ENCODE data around the gene ZMIZ1.
A peak's percentile ranks its signal among the peaks of the same experiment; 100 is the strongest.

The ZMIZ1 gene

DNA sequence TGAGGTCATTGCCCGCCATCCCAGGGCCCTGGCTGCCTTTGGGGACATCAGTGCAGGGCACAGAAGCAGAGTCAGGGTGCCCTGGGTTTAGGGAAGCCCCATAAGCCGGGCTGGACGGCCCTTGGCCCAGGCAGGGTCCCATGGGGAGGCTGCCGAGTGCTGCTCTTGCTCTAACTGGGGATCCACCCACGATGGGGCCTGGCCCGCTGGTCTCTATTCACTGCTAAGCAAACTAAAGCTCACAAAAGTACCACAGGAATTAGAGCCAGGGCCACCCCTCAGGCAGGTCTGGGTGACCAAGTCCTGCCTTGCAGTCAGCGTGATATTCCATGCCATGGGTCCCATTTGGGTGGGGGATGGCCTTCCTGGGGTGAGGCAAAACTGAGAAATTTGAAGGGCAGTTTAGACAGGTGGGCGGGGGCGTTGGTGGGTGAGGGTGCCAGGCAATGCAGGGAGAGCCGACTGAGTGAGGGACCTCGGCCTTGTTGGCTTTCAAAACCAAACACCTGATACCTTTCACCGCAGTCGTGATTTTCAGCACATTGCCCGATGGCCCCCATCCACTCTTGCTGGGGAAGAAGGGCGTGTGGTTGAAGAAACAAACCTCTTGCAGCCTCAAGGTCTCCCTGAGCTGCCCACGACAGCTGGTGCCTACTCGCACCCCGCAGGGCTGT lies 185.7 kb downstream of the ZMIZ1 start:
- DNase-seq: no peak

DNA sequence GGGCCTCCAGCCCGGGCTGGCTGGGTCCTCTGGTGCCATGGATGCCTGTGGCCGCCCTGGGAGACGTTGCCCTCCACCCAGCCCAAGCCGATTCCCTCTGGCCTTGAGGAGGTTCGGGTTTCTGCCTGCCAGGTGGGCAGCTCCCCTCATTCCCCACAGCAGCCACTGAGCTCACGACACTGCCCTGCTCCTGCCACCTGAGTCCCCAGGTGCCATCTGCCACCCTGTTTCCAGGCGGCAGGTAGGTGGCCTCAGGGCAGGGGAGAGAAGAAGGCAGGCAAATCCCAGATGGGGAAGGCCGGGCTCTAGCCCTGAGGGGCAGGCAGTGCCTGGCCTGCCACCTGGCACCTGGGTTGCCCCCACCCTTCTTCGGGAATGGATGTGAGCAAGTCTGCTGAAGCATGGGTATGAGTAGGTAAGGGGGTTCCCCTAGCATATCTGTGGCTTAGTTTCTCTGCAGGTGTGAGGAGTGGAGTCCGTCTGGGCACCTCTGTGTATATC lies 186.3 kb downstream of the ZMIZ1 start:
- DNase-seq: no peak

DNA sequence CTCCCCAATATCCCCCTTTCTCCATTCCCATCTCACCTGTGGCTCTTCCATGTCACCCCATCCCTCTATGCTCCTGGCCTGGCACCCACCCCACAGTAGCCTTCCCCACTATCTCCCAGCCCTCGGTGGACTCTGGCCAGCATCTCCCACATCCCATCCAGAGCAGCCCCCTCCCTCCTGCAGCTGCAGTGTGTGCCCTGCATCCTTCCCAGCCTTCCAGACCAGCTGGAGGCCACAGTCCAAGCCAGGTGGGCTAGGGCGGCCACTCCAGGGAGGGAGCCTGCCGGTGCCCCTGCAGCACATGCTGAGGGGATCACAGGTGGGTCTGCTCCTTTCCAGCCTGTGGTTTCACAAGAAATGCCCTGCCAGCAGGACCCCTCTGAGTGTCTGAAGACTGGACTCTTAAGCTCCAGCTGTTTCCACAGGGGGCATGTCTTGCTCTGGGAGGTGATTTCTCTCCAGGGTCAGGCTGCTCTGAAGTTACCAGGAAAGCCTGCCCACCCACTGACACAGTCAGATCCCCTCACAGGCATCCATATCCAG lies 187.6 kb downstream of the ZMIZ1 start:
- DNase-seq: no peak

DNA sequence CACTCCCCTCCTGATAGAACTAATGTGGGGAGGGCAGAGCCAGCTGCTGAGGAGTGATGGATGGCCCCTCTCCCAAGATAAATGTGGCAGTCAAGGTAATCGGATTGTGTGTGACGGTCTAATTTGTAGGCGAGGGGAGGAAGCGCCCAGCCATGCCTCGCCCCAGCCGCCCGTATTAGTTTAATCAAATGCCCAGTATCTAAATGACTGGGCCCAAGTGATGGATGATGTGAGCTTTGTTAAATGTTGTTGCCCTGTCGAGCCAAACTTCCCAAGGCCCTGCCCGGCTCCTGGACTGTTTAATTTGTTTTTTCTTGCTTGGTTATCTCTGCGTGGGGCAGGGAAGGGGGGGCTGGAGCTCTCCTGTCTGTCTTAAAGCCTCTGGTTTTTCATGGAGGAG lies 190.1 kb downstream of the ZMIZ1 start:
- DNase-seq: no peak

DNA sequence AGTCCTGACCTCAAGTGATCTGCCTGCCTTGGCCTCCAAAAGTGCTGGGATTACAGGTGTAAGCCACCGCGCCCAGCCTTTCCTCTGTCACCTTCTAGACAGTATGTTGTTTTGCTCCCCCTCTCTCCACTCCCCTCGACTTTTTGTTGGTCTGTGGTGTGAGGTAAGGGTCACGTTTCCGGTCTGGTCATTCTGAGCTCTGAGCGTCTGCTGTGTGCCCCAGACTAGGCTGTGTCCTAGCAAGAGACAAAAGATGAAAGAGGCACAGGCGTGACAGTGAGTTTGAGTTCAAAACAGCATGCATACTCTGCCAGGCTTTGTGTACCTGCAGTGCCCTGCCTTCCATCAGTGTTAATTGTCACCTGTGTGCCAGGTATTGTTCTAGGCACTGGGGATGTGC lies 191.1 kb downstream of the ZMIZ1 start:
- DNase-seq: no peak

DNA sequence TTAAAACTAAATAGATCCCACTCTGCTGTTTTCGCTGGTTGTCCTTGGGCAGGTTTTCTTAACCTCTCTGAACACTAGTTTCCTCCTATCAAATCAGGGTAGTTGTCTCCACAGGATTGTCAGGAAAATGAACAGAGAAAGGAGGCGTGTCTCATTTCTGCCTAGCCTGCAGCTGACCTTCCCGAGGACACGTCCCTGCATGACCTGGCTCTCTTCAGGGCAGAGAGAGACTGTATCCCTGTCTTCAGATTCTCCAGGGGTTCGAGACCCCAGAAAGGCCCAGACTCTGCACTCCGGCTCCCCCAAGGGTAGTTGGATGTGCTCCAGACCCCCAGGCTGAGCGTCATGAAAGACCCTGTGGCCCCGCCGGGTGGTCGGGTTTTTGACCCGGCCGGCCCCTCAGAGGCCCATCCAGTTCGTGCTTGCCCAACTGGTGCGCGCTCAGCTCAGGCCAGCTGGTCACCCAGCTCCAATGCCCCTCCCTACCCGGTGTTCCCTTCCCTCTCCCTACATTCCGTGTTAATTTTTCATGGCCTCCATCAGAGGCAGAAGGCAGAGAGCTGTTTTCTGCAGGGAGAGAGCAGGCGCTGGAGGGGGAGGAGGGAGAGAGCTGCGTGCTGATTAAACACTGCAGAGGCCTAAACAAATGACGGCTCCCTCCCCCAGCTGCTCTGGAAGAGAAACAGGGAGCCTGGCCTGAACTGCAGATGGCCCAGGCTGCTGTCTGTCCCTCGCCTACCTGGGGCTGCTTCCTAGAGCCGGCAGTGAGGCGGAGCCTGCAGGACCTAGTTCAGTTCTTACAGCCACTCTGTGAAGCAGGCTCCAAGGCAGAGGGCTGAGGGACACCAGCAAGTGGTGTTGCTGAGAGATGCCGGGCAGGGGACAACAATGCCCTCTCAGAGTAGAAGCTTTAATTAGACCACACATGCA lies 192.3 kb downstream of the ZMIZ1 start:
- DNase-seq: no peak

DNA sequence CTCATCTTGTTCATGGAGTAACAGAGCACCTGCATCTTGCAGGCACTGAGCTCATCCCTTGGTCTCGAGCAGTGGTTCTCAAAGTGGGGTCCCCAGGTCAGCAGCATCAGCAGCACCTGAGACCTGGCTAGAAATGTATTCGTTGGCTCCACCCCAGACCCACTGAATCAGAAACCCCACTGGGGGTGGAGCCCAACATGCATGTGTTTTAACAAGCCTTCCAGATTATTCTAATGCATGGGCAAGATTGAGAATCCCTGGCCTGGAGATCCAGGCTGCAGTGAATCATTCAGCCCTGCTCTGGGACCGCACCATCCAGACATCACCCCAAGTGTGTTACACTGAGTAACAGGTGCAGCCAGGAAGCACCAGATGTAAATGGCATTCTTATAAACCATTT lies 193.4 kb downstream of the ZMIZ1 start:
- no peak for DNase-seq

DNA sequence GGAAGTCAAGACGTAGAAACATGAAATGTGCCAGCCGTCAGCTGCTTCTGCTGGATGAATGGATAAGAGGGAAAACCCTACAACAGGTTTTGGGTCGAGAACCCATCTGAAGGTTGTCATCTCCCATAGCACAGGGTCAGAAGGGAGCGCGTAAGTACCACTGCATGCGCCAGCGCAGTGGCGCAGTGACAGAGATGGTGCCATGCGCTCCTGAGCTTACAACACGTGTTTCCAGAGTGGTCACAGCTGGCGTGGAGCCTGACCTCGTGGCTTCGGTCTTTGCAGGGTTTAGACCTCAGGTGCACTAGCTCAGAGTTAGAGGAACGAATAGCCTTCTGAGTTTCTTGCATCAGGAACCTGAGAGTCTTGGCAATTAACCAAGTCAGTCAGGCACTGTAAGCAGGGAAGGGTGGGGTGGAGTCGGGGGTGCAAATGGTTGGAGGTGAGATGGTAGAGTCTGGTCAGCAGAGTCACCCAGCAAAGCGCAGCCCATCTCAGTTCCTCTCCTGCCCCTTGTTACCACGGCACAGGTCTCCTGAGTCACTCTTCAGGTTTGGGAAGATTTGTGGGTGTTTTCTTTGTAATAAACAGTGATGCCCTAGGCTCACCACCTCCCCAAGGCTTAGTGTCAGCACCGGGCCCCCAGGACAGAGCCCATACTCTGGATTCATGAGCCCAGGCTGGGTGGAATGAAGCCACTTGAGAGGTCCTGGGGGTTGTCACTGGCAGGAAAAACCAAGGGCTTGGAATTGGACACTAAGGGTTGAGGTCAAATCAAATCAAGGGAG lies 194.4 kb downstream of the ZMIZ1 start:
- DNase-seq: no peak

DNA sequence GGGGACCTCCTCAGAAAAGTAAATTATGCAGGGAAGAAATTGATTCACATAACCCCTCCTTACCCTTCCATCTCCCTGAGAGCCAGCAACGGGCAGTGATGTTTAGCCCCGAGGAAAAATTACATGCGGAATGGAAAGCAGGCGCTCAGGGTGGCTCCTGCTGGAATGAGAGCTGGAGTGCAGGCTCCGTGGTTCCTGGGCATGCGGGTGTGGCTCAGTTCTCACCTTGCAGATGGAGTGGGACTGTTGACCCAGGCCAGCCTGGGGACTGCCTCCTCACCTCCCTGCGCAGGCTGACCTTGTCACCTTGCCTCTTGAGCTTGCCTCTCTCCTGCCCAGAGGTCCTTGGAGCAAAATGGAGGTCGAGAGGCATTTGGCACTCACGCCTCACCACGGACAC lies 195.2 kb downstream of the ZMIZ1 start:
- no peak for DNase-seq

DNA sequence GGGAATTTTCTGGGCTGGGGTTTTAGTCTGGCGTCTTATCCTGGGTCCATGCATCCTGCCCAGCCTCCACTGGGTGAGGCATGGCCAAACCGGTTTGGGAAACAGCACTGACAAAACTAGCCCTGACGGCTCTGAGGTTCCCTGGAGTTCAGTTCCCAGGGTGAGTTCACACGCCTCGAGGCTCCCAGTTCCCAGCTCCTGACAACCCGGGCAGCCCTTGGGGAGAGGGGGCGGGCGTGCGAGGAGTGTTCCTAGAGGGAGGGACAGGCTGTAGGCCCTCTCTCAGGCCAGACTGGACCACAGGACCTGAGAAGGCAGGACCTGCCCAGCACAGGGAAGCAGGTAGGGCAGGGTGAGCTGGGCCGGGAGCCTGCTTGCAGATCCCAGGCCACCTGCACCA lies 196.2 kb downstream of the ZMIZ1 start:
- no peak for DNase-seq

DNA sequence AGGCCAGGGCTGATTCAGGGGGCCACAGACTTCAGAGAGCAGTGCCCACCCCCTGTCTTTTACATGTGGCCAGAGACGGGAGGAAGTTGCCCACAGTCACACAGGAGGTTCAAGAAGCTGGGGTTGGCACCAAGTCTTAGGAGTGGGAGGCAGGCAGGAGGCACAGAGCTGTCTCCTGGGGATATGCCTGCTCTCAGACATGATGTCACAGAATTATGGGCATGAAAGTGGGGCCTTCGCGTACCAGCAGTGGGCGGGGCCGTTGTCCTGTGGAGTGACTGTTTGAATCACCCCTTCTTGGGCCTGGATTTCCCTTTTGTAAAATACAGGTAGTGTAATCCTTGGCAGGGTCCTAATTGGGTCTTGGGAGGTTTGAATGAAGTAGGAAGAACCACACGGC lies 197.3 kb downstream of the ZMIZ1 start:
- peak; percentile 40 for DNase-seq

DNA sequence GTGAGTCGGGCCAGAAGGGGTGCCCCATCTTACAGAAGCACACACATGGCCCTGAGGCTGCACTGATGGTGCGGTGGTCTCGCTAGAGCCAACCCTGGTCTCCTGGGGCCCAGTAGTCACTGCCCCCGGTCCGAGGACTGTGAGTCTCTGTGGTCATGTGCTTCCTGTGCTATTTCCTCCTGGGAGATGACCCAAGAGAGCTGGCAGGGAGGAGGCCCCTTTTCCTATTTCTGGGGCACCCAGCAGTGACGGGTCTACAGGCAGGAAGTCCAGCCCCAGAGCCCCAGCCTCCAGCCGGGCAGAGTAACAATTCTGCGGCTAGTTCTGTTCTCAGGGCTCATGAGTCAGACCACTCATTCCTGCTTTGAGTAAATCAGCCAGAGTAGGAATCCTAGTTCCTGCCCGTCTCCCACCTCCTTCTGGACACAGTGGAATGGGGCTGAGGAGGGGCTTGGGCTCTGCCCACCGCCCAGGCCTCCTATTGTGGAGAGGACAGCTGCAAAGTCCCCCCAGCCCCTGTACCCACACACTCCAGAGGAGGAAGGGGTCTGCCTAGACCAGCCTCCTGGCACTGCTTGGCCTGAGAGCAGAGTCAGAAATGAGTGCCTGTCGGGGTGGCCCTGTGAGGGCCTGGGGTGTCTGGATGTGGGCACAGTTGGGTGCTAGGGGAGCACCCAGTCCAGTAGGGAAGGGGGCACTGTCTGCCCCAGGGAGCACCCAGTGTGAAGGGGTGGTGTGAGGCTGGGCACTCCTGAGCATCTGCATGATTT lies 198.0 kb downstream of the ZMIZ1 start:
- peak; percentile 22 for DNase-seq

DNA sequence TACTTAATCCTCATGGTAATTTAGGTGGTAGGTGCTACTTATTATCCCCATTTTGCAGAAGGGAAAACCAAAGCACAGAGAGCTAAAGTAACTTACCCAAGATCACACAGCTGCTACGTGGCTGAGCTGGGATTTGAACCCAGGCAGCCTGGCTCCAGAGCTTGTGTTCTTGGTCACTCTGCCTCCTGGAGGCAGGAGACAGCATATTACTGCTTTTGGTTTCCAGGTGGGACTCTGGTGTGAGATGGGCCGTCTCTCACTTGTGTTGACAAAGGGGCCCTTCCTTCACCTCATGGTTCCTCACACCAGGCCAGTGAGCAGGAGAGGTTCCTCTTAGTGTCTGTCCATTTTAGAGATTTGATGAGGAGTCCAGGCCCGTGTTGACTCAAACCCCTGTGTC lies 198.7 kb downstream of the ZMIZ1 start:
- DNase-seq: no peak

DNA sequence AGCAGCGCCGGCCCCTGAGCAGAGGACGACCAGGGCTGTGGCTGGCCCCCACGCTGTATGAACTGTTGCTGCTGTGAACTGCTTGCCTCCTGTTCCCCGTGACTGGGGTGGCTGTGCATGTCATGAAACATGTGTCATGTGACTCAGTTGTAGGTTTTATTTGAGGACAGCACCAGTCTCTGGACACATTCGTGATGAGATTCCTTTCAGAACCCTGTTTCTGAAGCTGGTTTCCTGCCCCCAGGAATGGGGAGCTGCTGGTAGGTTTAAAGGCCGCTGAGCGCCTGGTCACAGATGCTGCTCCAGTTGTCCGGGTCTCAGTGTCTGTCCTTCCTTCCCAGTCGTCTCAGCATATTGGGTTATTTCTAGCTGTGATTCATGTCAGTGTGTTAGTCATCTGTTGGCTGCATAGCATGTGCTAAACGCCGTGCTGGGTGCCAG lies 199.4 kb downstream of the ZMIZ1 start:
- no peak for DNase-seq

DNA sequence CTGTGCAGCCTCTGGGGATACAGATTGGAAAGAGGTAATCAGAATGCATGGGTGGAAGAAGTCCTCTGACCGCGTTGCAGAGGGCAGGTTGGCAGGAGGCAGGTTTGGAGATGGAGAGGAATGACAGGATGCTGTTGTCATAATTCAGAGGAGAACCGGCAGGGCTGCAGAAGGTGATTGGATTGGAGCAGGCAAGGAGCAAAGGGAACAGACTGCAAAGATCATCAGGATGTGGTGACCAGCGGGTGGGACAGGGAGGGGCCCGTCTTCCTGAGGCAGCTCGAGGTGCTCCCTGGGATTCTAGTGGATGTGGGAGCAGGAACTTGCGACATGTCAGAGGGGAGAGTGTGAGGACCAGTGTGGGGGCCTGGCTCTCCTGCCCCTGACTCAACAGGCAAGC lies 200.0 kb downstream of the ZMIZ1 start:
- DNase-seq: no peak

DNA sequence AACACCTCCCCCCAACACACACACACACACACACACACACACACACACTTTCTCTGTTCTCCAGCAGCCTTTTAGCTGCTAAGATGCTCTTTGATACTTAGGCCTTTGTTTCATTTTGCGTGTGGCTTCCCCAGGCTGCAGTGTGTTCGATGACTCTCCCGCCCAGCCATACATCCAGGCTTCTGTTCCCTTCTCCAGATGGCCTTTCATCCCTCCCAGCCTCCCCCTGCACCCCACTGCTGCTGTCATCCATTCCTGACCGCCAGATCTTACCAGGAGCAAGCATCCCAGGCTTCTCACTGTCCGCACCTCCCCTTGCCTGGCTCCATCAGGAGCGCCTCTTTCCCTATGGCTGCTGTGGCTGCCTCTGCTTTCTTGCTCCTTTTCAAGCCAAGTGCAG lies 200.7 kb downstream of the ZMIZ1 start:
- DNase-seq: no peak

DNA sequence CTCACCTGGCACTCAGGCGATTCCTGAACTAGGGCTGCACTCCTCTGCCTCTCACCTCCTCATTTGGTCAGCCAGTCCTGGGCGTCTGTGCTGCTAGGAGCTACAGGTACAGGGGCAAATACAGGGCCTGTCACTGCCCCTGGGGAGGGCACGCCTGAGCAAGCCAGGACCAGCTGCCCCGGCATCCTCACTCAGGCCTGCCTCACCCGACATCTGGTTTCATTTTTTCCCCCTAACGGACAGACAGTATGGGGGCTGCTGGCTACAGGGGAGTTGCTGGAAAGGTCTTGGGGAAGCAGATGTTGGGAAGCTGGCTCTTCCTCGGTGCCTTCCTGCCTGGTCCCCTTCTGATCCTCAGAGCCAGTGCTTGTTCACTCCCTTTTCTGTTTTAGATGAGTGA lies 201.2 kb downstream of the ZMIZ1 start:
- DNase-seq: no peak

DNA sequence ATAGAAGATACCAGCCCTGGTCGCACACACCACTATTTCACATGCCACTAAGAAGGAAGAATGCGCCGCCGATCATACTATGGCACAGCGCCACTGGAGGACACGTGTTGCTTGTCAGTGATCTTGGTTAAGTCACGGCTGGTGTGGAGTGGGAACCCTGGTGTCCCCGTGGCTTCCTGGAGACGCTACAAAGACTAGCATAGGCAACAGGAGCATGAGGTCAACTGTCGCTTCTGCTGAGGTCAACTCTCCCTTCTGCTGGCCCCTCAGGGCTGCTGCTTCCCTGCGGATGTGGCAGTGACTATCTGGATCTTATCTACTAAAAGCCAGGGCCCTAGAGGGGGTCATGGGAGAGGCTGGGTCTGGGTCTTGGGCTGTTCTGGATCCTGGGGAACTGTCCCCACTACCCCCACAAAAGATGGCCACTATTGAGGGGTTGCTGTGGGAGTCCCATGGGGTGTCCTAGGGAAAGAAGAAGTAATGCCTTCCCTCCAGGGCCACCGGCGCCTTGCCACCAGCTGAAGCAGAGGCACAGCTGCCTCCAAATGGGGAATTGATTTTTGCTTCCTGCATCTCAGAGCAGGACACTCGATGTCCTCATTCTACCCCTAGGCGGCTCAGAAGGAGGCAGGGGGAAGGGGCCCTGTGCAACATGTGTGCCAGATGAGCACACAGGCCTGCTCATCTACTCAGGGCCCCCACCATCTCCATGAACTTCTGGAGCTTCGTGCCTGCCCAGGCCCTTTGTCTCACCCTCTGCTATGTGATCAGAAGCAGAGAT lies 201.9 kb downstream of the ZMIZ1 start:
- DNase-seq: no peak

DNA sequence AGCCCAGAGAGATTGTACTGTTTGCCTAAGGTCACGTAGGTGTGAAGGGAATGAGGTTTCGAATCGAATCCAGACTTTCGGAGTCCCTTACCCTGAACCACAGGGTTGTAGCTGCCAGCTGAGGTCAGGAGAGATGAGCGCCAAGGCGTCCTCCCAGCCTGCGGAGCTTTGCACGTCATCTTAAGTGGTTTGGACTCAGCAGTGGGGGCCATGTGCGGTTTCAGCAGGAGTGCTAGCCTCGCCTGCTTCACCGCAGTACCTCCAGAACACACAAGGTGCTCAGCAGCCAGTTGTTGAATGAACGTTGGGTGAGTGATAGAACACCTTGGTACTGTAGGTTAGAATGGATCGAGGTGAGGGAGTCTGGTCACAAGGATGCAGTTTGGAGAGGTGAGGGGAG lies 203.6 kb downstream of the ZMIZ1 start:
- DNase-seq: no peak

DNA sequence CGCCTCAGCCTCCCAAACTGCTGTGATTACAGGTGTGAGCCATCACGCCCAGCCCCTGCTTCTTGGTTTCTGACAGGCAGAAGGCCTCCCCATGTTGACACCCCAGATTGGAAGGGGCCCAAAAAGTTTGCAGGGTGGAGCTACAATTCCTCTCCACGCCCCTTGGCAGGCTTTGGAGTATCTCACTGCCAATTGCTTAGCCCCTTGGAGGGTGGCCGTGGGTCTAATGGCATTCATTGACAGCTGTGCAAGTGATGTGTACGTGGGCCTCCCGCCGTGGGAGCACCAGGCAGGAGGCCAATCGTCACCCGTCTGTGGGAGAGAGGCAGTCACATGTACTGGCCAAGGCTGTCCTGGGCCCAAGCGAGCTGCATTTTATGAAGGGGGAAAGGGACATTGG lies 204.8 kb downstream of the ZMIZ1 start:
- no peak for DNase-seq

Data from activated CD4-positive, alpha-beta T cell treated with anti-CD3 and anti-CD28 coated beads for 48 hours (primary cell).